DND-41 (cell line): ENCODE measurements around the gene FMO4.

Experiments
- CTCF ChIP-seq: IDR thresholded peaks from 2 replicates; pipeline ENCODE4 v1.5.1; 2012; ENCODE audit warnings: borderline replicate concordance, low read length, moderate library complexity, mild to moderate bottlenecking; ENCODE audit not compliant: poor library complexity, severe bottlenecking; ENCODE audit errors: extremely low read depth
- EZH2 ChIP-seq: IDR thresholded peaks from 3 replicates; pipeline ENCODE4 v1.6.1; 2012; ENCODE audit warnings: borderline replicate concordance, low read depth, mild to moderate bottlenecking, moderate library complexity, low read length, inconsistent platforms; ENCODE audit not compliant: severe bottlenecking

GRCh38 chr1:171286032-171286705 lies 27.8 kb upstream of the FMO4 start:
- no peak for TF ChIP-seq CTCF
- TF ChIP-seq EZH2, result no peak
